GM12878 (cell line): ENCODE data around the gene ZNF689. TPM values are rescaled to one million over a fixed set of nuclear protein-coding genes. Genes with fewer than 3 reads are reported as not detected.

Source experiments
- ATAC-seq: fragments of 200-7000 bp; cut with Tn5 transposase; 3 replicates; pipeline ENCODE4 v1.9.1; 2020; ENCODE audit warnings: mild to moderate bottlenecking, moderate library complexity
- BruUV-seq: library from RNA; stranded (reverse); fragments of 400-500 nt; replicated peaks from 2 replicates; lab custom pipeline; 2021; lab: Mats Ljungman, UMichigan
- CTCF ChIA-PET: fragments of 300-600 bp; sonication (Branson Sonifier 250); formaldehyde crosslinking; extraction: SDS; loops from one replicate; lab custom pipeline; 2021; ENCODE audit warnings: inconsistent platforms; lab: Yijun Ruan, JAX
- POLR2A ChIA-PET: fragments of 350-600 bp; formaldehyde crosslinking; extraction: SDS; loops from one replicate; lab custom pipeline; 2021; ENCODE audit warnings: inconsistent platforms; lab: Charles Lee
- RAD21 ChIA-PET: fragments of 300-600 bp; sonication (Branson Sonifier 250); formaldehyde crosslinking; loops from one replicate; lab custom pipeline; 2023; ENCODE audit warnings: antibody characterized with exemption; ENCODE audit not compliant: unreplicated experiment; lab: Charles Lee
- SMC1A ChIA-PET: fragments of 300-600 bp; sonication (Branson Sonifier 250); formaldehyde crosslinking; loops from one replicate; lab custom pipeline; 2023; ENCODE audit not compliant: unreplicated experiment, uncharacterized antibody; lab: Charles Lee
- DNase-seq: peaks from one replicate; pipeline ENCODE4 v3.0.0-alpha.2; 2011; ENCODE audit warnings: low read depth, low spot score
- FAIRE-seq: peaks from 3 replicates; lab custom pipeline; 2011; peaks lifted over from hg19 to GRCh38; lab: Jason Lieb, UNC
- H2AFZ ChIP-seq: 2 replicates; pipeline ENCODE4 v1.6.0; 2011; ENCODE audit warnings: low read depth, low read length, control low read depth; ENCODE audit not compliant: control insufficient read depth
- H3K27ac ChIP-seq: 2 replicates; pipeline ENCODE4 v1.5.1; 2011; ENCODE audit warnings: control low read depth; ENCODE audit not compliant: control insufficient read depth, insufficient read depth
- H3K27me3 ChIP-seq, 2 experiments: replicated peaks in 1 of 2; 2 replicates each; pipeline versions ENCODE4 v1.6.0 to v1.6.1; 2011; ENCODE audit warnings: low read length in 1 of 2; ENCODE audit not compliant: control insufficient read depth in 2 of 2, insufficient read depth in 2 of 2
- H3K36me3 ChIP-seq, 2 experiments: 2 replicates each; pipeline ENCODE4 v1.5.1; 2011; ENCODE audit warnings: low read length in 1 of 2; ENCODE audit not compliant: control insufficient read depth in 2 of 2, insufficient read depth in 2 of 2
- H3K4me1 ChIP-seq: 2 replicates; pipeline ENCODE4 v1.6.1; 2011; ENCODE audit warnings: mild to moderate bottlenecking, low read length, moderate library complexity, mixed read lengths; ENCODE audit not compliant: control insufficient read depth, insufficient read depth
- H3K4me2 ChIP-seq: 2 replicates; pipeline ENCODE4 v1.6.0; 2011; ENCODE audit warnings: control low read depth; ENCODE audit not compliant: control insufficient read depth, insufficient read depth
- H3K4me3 ChIP-seq: fragments of 200-600 bp; sonication (generic); 2 replicates; pipeline ENCODE4 v1.5.1; 2016
- H3K79me2 ChIP-seq: 2 replicates; pipeline ENCODE4 v1.6.0; 2011; ENCODE audit warnings: low read length; ENCODE audit not compliant: control insufficient read depth, insufficient read depth
- H3K9ac ChIP-seq: 2 replicates; pipeline ENCODE4 v1.8.0; 2011; ENCODE audit warnings: low read length, control low read depth, mixed read lengths; ENCODE audit not compliant: control insufficient read depth, insufficient read depth
- H3K9me3 ChIP-seq: replicated peaks from 3 replicates; pipeline ENCODE4 v1.5.1; 2011; ENCODE audit warnings: mild to moderate bottlenecking, low read length; ENCODE audit not compliant: control insufficient read depth, insufficient read depth
- H4K20me1 ChIP-seq: 2 replicates; pipeline ENCODE4 v1.6.0; 2011; ENCODE audit not compliant: control insufficient read depth, insufficient read depth
- EGR1 ChIP-seq, 2 experiments: IDR thresholded peaks; 1 replicate in 1 of 2; 2 replicates in 1 of 2; pipeline ENCODE4 v1.6.1; 2011 to 2012; ENCODE audit warnings: low read depth in 2 of 2, low read length in 2 of 2, borderline replicate concordance in 1 of 2, mild to moderate bottlenecking in 1 of 2, moderate library complexity in 1 of 2
- WGBS: methylation state at CpG from one replicate; pipeline ENCODE4 v1.1.6; 2016; ENCODE audit warnings: low lambda C conversion rate; ENCODE audit not compliant: insufficient replicate concordance, insufficient coverage; ENCODE audit errors: missing lambda C conversion rate; 5-methylcytosine and 5-hydroxymethylcytosine counted together
- in situ Hi-C: fragments of 300-500 bp; cut with MboI; formaldehyde crosslinking; loops from 9 replicates; pipeline ENCODE4 v1.14.3; 2018; ENCODE audit warnings: mixed read lengths
- intact Hi-C: fragments of 100-400 bp; cut with micrococcal nuclease; formaldehyde crosslinking; loops from one replicate; pipeline ENCODE4 v1.14.2; 2022; ENCODE audit not compliant: unreplicated experiment
- polyA plus RNA-seq, 11 experiments: library from polyadenylated mRNA; depleted of rRNA in 4 of 11; unstranded in 6 of 11; stranded (reverse) in 5 of 11; fragments of >200 nt; fragmentation: Nextera tagmentation in 4 of 11; fragmentation: Illumina TruSeq in 1 of 11; extraction: Ambion mirVana in 4 of 11; extraction: Trizol in 1 of 11; gene quantifications; 1 replicate in 1 of 11; 2 replicates in 10 of 11; pipeline versions ENCODE4 v1.2.1 to v1.2.3, GENCODE V29; 2011 to 2016; ENCODE audit warnings: inconsistent platforms in 2 of 11, missing spikeins in 2 of 11, low read depth in 1 of 11
- total RNA-seq, 4 experiments: library from RNA; depleted of rRNA in 3 of 4; stranded (reverse); fragments of >200 nt in 3 of 4; fragmentation: Illumina TruSeq in 1 of 4; extraction: Trizol in 1 of 4; gene quantifications; 2 replicates each; pipeline versions ENCODE4 v1.2.1 to v1.2.3, GENCODE V29; 2013 to 2021
- TF ChIP-seq, protein P1 (sequence below): fragments of 450-650 bp; IDR thresholded peaks from 2 replicates; pipeline ENCODE4 v1.6.1; 2017; ENCODE audit warnings: mild to moderate bottlenecking, low read depth, inconsistent platforms; ENCODE audit not compliant: poor library complexity, severe bottlenecking

The ZNF689 gene
- total and polyA plus RNA-seq, 10 of the 15 experiments (the other 5 are each of a cell fraction or from before 2014, with no cell fraction given), result 4.7 to 13.2 (median 8.5) TPM

DNA sequence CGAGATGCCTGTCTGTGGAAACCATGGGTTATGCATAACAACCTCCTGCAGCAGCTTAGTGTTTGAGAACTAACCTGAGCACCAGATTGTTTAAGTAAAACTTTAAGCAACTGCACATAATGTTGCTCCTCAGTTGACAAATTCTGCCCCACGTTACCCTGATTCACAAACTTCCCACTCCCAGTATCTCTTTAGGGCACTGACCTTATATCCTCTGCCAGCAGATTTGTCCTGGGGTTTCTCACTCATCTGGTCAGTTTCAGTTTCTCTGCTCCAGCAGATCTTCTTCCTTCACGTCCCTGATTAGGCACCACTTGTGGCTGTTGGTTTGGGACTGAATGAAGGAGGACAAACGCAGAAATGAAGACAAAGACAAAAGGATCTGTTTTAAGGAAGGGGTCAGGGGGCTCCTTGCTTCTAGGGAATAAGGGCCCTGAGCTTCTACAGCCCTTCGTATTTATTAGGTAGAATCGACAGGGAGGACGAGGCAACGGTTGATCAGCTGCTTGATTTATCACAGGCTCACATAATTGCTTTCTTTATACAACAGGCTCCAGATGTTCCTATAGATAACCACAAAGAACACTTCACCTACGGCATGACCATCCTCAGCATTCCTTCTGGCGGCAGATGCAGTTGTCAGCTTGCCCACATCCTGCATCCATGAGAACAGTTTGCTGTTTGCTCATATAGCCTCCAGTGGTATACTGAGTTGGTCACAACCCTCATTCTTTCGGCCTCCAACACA, 13.5 kb upstream of the ZNF689 start:
- Histone ChIP-seq H2AFZ (no peak overlapping the region), H3K4me2 (no peak overlapping the region), H3K27me3 (no peaks in the 10 kb centered on the region), H3K4me1 (peaks cover 2% of the 10 kb centered on the region), H3K4me3 (no peak overlapping the region), H3K27ac (no peak overlapping the region), H3K9me3 (no peaks in the 10 kb centered on the region; the same call in 2 of the 3 replicates), H3K9ac (no peak overlapping the region), H4K20me1 (no peaks in the 10 kb centered on the region), H3K79me2 (no peaks in the 10 kb centered on the region), H3K36me3 (no peaks in the 10 kb centered on the region)
- intact Hi-C loops, result no loop called here
- no TSS peak for BruUV-seq
- no peak for FAIRE-seq
- ATAC-seq, result no peak
- no peak for DNase-seq
- TF ChIP-seq, protein P1, sequence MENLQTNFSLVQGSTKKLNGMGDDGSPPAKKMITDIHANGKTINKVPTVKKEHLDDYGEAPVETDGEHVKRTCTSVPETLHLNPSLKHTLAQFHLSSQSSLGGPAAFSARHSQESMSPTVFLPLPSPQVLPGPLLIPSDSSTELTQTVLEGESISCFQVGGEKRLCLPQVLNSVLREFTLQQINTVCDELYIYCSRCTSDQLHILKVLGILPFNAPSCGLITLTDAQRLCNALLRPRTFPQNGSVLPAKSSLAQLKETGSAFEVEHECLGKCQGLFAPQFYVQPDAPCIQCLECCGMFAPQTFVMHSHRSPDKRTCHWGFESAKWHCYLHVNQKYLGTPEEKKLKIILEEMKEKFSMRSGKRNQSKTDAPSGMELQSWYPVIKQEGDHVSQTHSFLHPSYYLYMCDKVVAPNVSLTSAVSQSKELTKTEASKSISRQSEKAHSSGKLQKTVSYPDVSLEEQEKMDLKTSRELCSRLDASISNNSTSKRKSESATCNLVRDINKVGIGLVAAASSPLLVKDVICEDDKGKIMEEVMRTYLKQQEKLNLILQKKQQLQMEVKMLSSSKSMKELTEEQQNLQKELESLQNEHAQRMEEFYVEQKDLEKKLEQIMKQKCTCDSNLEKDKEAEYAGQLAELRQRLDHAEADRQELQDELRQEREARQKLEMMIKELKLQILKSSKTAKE, result no peak
- TF ChIP-seq EGR1 (IDR thresholded peaks at IDR 0.05; ENCODE audit: borderline replicate concordance in 1 of 2, low read depth in 2 of 2, low read length in 2 of 2), result no peak
- in situ Hi-C loops, result no loop called here
- ChIA-PET POLR2A (no interaction called here), CTCF (interaction anchor here (1.2 to 5.7 kb wide), 3 partner anchors 8 to 70 kb away, joined by 4 to 24 read pairs (median 4); no protein-coding TSS in a partner anchor), RAD21 (no interaction called here), SMC1A (interaction anchor here (1.1 to 1.7 kb wide), 2 partner anchors 16 to 194 kb away, joined by 4 read pairs; partner anchors contain the start of gene DCTPP1)
- WGBS, result 62% methylated on average over 11 of the region's 11 CpGs
